GM21619 (cell line): ENCODE results near the gene SMAD2.

Experiments
- ATAC-seq: cut with Tn5 transposase; IDR thresholded peaks from one replicate; pipeline ENCODE4 v1.9.1; 2021; ENCODE audit not compliant: unreplicated experiment

The SMAD2 gene

GRCh38 chr18:47898055-47898454, 32.4 kb downstream of the SMAD2 start:
- ATAC-seq = no peak

- no peak for ATAC-seq
These were observed 34.8 kb downstream of the SMAD2 start for GRCh38 chr18:47895565-47896250.

- no peak for ATAC-seq
These were observed 36.3 kb downstream of the SMAD2 start for GRCh38 chr18:47893939-47894699.

GRCh38 chr18:47893047-47893446, 37.4 kb downstream of the SMAD2 start:
- ATAC-seq = no peak

- no peak for ATAC-seq
These were observed 42.3 kb downstream of the SMAD2 start for GRCh38 chr18:47888156-47888555.

GRCh38 chr18:47887227-47887626, 43.2 kb downstream of the SMAD2 start:
- ATAC-seq = no peak

- no peak for ATAC-seq
These were observed 46.6 kb downstream of the SMAD2 start for GRCh38 chr18:47883771-47884413.

- no peak for ATAC-seq
These were observed 47.8 kb downstream of the SMAD2 start for GRCh38 chr18:47882641-47883040.

- no peak for ATAC-seq
These were observed 48.6 kb downstream of the SMAD2 start for GRCh38 chr18:47881752-47882455.

GRCh38 chr18:47881042-47881441, 49.4 kb downstream of the SMAD2 start:
- ATAC-seq = no peak

- no peak for ATAC-seq
These were observed 52.6 kb downstream of the SMAD2 start for GRCh38 chr18:47877892-47878291.

GRCh38 chr18:47876813-47877212, 53.6 kb downstream of the SMAD2 start:
- ATAC-seq = no peak

- no peak for ATAC-seq
These were observed 56.8 kb downstream of the SMAD2 start for GRCh38 chr18:47873625-47874024.

- no peak for ATAC-seq
These were observed 58.0 kb downstream of the SMAD2 start for GRCh38 chr18:47872426-47872825.

GRCh38 chr18:47871288-47871687, 59.2 kb downstream of the SMAD2 start:
- ATAC-seq = no peak

GRCh38 chr18:47870605-47871004, 59.9 kb downstream of the SMAD2 start:
- ATAC-seq = no peak

- no peak for ATAC-seq
These were observed 61.7 kb downstream of the SMAD2 start for GRCh38 chr18:47868744-47869143.

- no peak for ATAC-seq
These were observed 65.3 kb downstream of the SMAD2 start for GRCh38 chr18:47865183-47865582.

GRCh38 chr18:47863041-47863440, 67.4 kb downstream of the SMAD2 start:
- ATAC-seq = no peak

GRCh38 chr18:47858607-47859006, 71.9 kb downstream of the SMAD2 start:
- no peak for ATAC-seq

- no peak for ATAC-seq
These were observed 82.8 kb downstream of the SMAD2 start for GRCh38 chr18:47847635-47848034.
